Keratinocyte (primary cell): ENCODE results near the gene AFAP1L2. TPM values are rescaled to one million over a fixed set of nuclear protein-coding genes. Genes with fewer than 3 reads are reported as not detected.

Source experiments
- DNase-seq: peaks from one replicate; pipeline ENCODE4 v3.0.0-alpha.2; 2011; ENCODE audit warnings: low read depth, missing footprints, low spot score
- FAIRE-seq: peaks from 2 replicates; lab custom pipeline; 2011; peaks lifted over from hg19 to GRCh38; lab: Jason Lieb, UNC
- H2AFZ ChIP-seq: 2 replicates; pipeline ENCODE4 v1.6.0; 2012; ENCODE audit warnings: low read length, control low read depth, inconsistent platforms; ENCODE audit not compliant: control insufficient read depth
- H3K27ac ChIP-seq: 2 replicates; pipeline ENCODE4 v1.5.1; 2011; ENCODE audit warnings: low read length; ENCODE audit not compliant: control insufficient read depth, insufficient read depth
- H3K27me3 ChIP-seq: 3 replicates; pipeline ENCODE4 v1.6.0; 2011; ENCODE audit warnings: low read length; ENCODE audit not compliant: control insufficient read depth, insufficient read depth; ENCODE audit errors: extremely low read depth
- H3K36me3 ChIP-seq, 2 experiments: 2 replicates in 1 of 2; 3 replicates in 1 of 2; pipeline ENCODE4 v1.5.1; 2011; ENCODE audit warnings: low read length in 2 of 2, mild to moderate bottlenecking in 1 of 2; ENCODE audit not compliant: control insufficient read depth in 2 of 2, insufficient read depth in 2 of 2; ENCODE audit errors: extremely low read depth in 1 of 2
- H3K4me1 ChIP-seq: 3 replicates; pipeline ENCODE4 v1.5.1; 2011; ENCODE audit warnings: low read length; ENCODE audit not compliant: control insufficient read depth, insufficient read depth; ENCODE audit errors: extremely low read depth
- H3K4me2 ChIP-seq: 3 replicates; pipeline ENCODE4 v1.6.0; 2011; ENCODE audit warnings: low read depth, low read length; ENCODE audit not compliant: control insufficient read depth, insufficient read depth; ENCODE audit errors: extremely low read depth
- H3K4me3 ChIP-seq, 3 experiments: fragments of 200-600 bp in 1 of 3; sonication (generic) in 1 of 3; 2 replicates in 2 of 3; 3 replicates in 1 of 3; pipeline ENCODE4 v1.5.1; 2011 to 2016; ENCODE audit warnings: low read length in 3 of 3, mild to moderate bottlenecking in 3 of 3, control low read depth in 2 of 3, inconsistent platforms in 1 of 3, low read depth in 1 of 3, mixed read lengths in 1 of 3, mixed run types in 1 of 3, moderate library complexity in 1 of 3; ENCODE audit not compliant: control insufficient read depth in 2 of 3, insufficient read depth in 2 of 3; ENCODE audit errors: extremely low read depth in 1 of 3
- H3K79me2 ChIP-seq: 2 replicates; pipeline ENCODE4 v1.6.0; 2012; ENCODE audit warnings: low read length; ENCODE audit not compliant: control insufficient read depth, insufficient read depth
- H3K9ac ChIP-seq: 3 replicates; pipeline ENCODE4 v1.6.0; 2011; ENCODE audit warnings: low read length; ENCODE audit not compliant: control insufficient read depth, insufficient read depth; ENCODE audit errors: extremely low read depth
- H3K9me1 ChIP-seq: 3 replicates; pipeline ENCODE4 v1.6.0; 2011; ENCODE audit warnings: low read length; ENCODE audit not compliant: control insufficient read depth, insufficient read depth; ENCODE audit errors: extremely low read depth
- H3K9me3 ChIP-seq: 2 replicates; pipeline ENCODE4 v1.5.1; 2012; ENCODE audit warnings: low read depth, low read length; ENCODE audit not compliant: control insufficient read depth
- H4K20me1 ChIP-seq: 3 replicates; pipeline ENCODE4 v1.6.0; 2011; ENCODE audit warnings: low read length; ENCODE audit not compliant: control insufficient read depth, insufficient read depth; ENCODE audit errors: extremely low read depth
- EZH2 ChIP-seq: IDR thresholded peaks from one replicate; pipeline ENCODE4 v1.6.1; 2012; ENCODE audit warnings: inconsistent platforms, mild to moderate bottlenecking, low read length, moderate library complexity
- dilution Hi-C: fragments of 300-500 bp; cut with MboI; formaldehyde crosslinking; loops from one replicate; pipeline ENCODE4 v1.7.0; 2020; ENCODE audit warnings: low sequenced_read_pairs; ENCODE audit not compliant: extremely low pct_ligation_motif_present
- polyA plus RNA-seq, 5 experiments: library from polyadenylated mRNA; depleted of rRNA in 3 of 5; stranded (reverse) in 3 of 5; stranded (forward) in 1 of 5; unstranded in 1 of 5; fragments of >200 nt; gene quantifications; 1 replicate in 1 of 5; 2 replicates in 3 of 5; 3 replicates in 1 of 5; pipeline versions ENCODE4 v1.2.1 to v1.2.3, GENCODE V29; 2011 to 2012; ENCODE audit warnings: missing spikeins in 2 of 5, low read depth in 1 of 5, low replicate concordance in 1 of 5
- TF ChIP-seq, protein P1 (sequence below), 3 experiments: IDR thresholded peaks in 1 of 3; conservative IDR thresholded peaks in 1 of 3; optimal IDR thresholded peaks in 1 of 3; 2 replicates in 2 of 3; 3 replicates in 1 of 3; pipeline versions ENCODE3 to v1.5.1; 2011; ENCODE audit warnings: low read length in 3 of 3, mild to moderate bottlenecking in 3 of 3, moderate library complexity in 2 of 3, control low read depth in 1 of 3, inconsistent platforms in 1 of 3; ENCODE audit not compliant: insufficient read depth in 2 of 3; ENCODE audit errors: extremely low read depth in 1 of 3

Gene AFAP1L2
- polyA plus RNA-seq, 1 donor (not counting 4 experiments of a cell fraction or from before 2014, with no cell fraction given): 40.4 TPM

DNA sequence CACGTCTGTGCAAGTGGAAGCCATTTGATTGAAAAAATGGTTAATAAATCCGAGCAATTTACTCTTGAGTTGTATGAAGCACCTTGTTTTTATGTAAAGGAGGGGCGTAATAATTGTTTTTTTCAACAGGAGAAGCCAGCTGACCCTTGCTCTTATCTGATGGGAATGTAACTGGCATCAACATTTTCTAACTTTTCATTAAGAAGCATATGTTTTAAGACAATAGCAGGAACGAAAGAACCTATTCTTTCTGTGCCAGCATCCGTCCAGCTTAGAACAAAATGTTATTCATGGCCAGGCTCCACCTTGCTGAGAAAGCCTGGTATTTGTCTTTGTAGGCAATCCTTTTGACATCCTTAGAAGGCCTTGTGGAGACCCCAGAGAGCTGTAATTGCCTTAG, 22.2 kb upstream of the AFAP1L2 start:
- H3K36me3 ChIP-seq: peaks cover 0 to 4% of the 10 kb centered on the region in 2 experiments
- no peaks in the 10 kb centered on the region for H3K9me3 ChIP-seq
- no peaks in the 10 kb centered on the region for H3K79me2 ChIP-seq
- TF ChIP-seq, protein P1, sequence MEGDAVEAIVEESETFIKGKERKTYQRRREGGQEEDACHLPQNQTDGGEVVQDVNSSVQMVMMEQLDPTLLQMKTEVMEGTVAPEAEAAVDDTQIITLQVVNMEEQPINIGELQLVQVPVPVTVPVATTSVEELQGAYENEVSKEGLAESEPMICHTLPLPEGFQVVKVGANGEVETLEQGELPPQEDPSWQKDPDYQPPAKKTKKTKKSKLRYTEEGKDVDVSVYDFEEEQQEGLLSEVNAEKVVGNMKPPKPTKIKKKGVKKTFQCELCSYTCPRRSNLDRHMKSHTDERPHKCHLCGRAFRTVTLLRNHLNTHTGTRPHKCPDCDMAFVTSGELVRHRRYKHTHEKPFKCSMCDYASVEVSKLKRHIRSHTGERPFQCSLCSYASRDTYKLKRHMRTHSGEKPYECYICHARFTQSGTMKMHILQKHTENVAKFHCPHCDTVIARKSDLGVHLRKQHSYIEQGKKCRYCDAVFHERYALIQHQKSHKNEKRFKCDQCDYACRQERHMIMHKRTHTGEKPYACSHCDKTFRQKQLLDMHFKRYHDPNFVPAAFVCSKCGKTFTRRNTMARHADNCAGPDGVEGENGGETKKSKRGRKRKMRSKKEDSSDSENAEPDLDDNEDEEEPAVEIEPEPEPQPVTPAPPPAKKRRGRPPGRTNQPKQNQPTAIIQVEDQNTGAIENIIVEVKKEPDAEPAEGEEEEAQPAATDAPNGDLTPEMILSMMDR (optimal IDR thresholded peaks at IDR 0.05 in 1 of 3, IDR thresholded peaks at IDR 0.05 in 1 of 3, conservative IDR thresholded peaks at IDR 0.05 in 1 of 3; ENCODE audit: extremely low read depth in 1 of 3, insufficient read depth in 2 of 3, low read length in 3 of 3): no peak
- TF ChIP-seq EZH2: no peak
- no peaks in the 10 kb centered on the region for H3K27me3 ChIP-seq
- peaks cover 10% of the 10 kb centered on the region for H3K4me1 ChIP-seq
- no peaks in the 10 kb centered on the region for H4K20me1 ChIP-seq
- no peak for DNase-seq
- no peak overlapping the region for H2AFZ ChIP-seq
- no peak overlapping the region for H3K4me2 ChIP-seq
- H3K9ac ChIP-seq: no peak overlapping the region
- no peak overlapping the region for H3K4me3 ChIP-seq
- no peak overlapping the region for H3K27ac ChIP-seq
- H3K9me1 ChIP-seq: no peaks in the 10 kb centered on the region
- no peak for FAIRE-seq
- dilution Hi-C loops: no loop called here

DNA sequence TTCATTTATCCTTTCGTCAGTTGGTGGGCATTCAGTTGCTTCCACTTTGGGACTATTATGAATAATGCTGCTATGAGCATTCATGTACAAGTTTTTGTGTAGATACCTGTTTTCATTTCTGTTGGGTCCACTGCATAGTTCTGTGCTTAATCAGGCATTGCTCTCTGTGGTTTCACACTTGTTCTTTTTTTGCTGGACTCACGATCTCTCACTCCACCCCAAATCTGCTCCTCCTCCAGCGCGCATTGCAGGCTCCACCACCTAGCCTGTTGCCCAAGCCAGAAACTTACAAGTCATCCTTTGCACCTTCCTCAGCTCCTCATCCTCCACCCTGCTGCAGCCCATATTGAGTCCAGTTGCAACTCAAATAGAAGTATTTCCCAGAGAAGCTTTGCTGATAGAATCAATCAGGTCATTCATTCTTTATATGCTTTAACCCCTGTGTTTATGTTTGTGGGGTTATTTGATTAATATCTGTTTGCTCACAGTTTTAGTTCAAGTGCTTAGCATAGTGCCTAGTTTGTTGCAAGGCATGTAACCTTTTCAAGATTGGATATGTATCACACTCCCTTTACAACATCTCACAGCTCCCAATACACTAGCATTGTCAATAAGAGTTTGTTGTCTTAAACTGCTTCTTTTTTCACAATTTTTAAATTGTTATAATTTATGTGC, 16.6 kb upstream of the AFAP1L2 start:
- FAIRE-seq (peak; percentile 71), DNase-seq (no peak)
- H3K9me1 ChIP-seq: no peaks in the 10 kb centered on the region
- TF ChIP-seq EZH2: no peak
- TF ChIP-seq, protein P1 (optimal IDR thresholded peaks at IDR 0.05 in 1 of 3, IDR thresholded peaks at IDR 0.05 in 1 of 3, conservative IDR thresholded peaks at IDR 0.05 in 1 of 3; ENCODE audit: extremely low read depth in 1 of 3, insufficient read depth in 2 of 3, low read length in 3 of 3): no peak
- H2AFZ ChIP-seq: no peak overlapping the region
- no peak overlapping the region for H3K9ac ChIP-seq
- H3K79me2 ChIP-seq: no peaks in the 10 kb centered on the region
- H3K4me2 ChIP-seq: peak overlapping the region; percentile 2
- dilution Hi-C loops: no loop called here
- H3K27me3 ChIP-seq: no peaks in the 10 kb centered on the region
- no peaks in the 10 kb centered on the region for H3K36me3 ChIP-seq
- peaks cover 13% of the 10 kb centered on the region for H3K4me1 ChIP-seq
- no peak overlapping the region for H3K27ac ChIP-seq
- H4K20me1 ChIP-seq: no peaks in the 10 kb centered on the region
- H3K9me3 ChIP-seq: no peaks in the 10 kb centered on the region
- no peak overlapping the region for H3K4me3 ChIP-seq
